Measurements from ENCODE around the gene LYRM4.

Gene LYRM4

DNA sequence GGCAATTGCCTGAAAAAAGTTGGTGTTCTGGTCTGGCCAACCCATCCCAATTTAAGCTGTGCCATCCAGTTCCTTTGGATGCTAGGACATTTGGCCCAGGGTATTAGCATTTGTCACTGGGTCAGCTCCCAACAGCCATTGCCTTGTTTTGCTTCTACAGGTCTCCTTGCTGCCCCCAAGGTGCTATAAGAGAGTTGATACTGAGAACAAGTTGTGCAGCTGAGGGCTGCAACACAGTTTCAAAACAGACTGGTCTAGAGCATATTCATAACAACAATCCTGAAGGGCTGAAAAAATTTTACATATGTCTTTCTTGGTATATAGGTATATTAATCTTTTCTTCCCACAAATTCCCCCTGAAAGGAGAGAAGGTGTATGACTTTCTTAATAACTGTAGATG lies 61.0 kb downstream of the LYRM4 start:
- DNase-seq: no peak
- no peak for TF ChIP-seq POLR2A (IDR thresholded peaks at IDR 0.05; ENCODE audit: low read length)
- TF ChIP-seq GATA1 (IDR thresholded peaks at IDR 0.05; ENCODE audit: low read depth, low read length): no peak

DNA sequence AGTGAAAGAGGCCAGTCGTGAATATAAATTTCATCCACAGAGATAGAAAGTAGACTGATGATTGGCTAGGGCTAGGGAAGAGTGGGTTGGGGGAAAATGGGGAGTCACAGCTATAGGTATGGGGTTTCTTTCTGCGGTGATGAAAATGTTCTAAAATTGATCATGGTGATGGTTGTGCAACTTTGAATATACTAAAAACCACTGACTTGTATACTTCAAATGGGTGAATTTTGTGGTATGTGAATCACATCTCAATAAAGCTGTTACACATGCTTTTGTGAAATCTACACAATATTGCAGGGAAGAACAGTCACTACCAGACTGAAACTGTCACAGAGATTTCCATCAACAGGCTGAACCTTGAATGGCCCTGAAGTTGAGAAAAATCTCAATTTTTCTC lies 61.5 kb downstream of the LYRM4 start:
- DNase-seq: no peak
- TF ChIP-seq POLR2A (IDR thresholded peaks at IDR 0.05; ENCODE audit: low read length): no peak
- no peak for TF ChIP-seq GATA1 (IDR thresholded peaks at IDR 0.05; ENCODE audit: low read depth, low read length)

DNA sequence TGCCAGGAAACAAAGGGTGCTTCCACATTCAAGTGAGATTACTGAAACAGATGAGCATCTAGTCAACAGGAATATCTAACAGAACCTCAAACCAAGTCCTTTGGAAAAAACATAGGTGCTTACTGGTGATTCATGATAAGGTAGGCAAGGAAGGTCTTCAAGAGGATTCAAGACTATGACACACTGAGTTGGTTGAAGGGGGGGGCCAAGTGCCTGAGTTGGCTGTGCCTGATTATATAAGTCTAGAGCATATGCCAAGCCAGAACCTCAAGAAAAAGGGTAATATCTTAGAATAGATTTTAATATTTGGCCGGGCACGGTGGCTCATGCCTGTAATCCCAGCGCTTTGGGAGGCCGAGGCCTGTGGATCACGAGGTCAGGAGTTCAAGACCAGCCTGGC lies 63.7 kb downstream of the LYRM4 start:
- no peak for DNase-seq
- TF ChIP-seq POLR2A (IDR thresholded peaks at IDR 0.05; ENCODE audit: low read length) (no peak), GATA1 (IDR thresholded peaks at IDR 0.05; ENCODE audit: low read depth, low read length) (no peak)

DNA sequence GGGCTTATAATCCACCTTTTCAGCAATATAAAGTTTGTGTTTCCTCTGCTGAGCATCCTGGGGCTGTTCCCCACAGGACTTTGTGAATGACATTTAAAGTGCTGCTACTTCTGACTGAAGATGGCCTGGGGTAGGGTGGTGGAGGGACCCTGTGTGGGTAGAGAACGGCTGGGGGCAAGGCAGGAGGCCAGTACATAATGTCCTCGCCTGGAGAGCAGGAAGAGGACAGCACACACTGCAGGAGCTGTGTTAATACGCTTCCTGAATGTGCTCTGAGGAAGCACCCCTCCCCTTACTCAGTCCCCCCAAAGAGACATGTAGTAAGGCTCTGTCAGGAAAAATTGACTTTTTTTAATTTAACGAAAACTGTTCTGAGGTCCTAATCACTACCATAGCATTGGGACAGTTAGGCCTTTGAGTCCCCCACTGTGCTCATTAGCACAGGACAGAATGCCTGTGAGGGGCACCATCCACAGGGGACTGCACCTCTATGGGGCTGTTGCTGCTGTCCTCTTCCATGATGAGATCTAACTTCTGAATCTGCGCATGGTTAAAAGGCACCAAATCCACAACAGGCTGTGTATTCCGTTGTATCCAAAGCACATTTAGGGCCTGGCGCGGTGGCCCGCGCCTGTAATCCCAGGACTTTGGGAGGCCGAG lies 68.5 kb downstream of the LYRM4 start:
- no peak for DNase-seq
- no peak for TF ChIP-seq GATA1 (IDR thresholded peaks at IDR 0.05; ENCODE audit: low read depth, low read length)
- TF ChIP-seq POLR2A (IDR thresholded peaks at IDR 0.05; ENCODE audit: low read length): no peak

DNA sequence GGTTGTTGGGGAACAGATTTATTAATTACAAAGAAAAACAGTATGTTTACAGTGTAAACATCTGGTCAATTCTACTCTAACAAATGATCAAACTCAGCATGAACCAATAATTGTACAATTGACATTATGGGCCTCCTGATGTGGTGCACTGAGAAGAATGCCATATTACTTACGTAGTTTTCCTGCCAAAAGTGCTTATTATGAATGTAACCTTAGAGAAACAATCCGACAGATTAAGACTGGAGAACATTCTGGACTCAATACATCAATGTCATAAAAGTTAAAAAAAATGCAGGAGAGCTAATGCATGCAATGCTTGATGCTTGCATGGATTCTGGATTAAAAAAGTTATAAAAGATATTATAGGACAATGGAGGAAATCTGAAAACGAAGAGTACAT lies 69.0 kb downstream of the LYRM4 start:
- no peak for DNase-seq
- TF ChIP-seq GATA1 (IDR thresholded peaks at IDR 0.05; ENCODE audit: low read depth, low read length): no peak
- TF ChIP-seq POLR2A (IDR thresholded peaks at IDR 0.05; ENCODE audit: low read length): no peak

DNA sequence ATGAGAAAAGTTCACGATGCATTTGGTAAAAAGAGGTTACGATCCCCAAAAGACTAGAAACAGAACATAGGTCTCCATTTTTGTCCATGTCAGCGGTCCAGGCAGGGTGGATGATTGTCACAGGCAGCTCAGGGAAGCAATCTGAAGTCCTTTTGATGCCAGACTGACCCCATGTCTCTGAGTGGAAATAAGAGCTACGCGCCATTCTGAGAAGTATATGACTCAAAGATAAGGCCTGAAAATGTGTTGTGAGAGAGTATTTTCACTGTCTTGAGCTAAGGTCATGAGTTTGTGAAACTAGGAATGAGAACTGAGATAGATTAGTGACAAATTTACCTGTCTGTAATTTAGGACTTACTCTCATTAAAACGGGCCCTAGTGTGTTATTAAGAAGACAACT lies 69.5 kb downstream of the LYRM4 start:
- DNase-seq: no peak
- TF ChIP-seq GATA1 (IDR thresholded peaks at IDR 0.05; ENCODE audit: low read depth, low read length) (no peak), POLR2A (IDR thresholded peaks at IDR 0.05; ENCODE audit: low read length) (no peak)

DNA sequence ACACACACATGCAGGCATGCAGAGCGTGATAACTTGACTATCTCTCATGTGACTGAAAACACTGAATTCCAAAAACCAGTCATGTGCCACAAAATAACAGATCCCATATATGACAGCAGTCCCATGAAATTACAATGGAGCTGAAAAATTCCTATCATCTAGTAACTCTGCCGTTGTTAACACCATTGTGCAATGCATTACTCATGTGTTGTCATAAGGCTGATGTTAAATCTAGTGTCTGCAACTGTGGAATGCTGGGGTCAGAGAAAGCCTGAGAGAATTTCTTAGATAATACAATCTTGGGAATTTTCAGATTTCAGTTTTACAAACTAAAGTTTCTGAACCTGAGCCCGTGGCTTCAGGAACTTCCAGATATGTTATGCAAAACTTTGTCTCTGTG lies 70.2 kb downstream of the LYRM4 start:
- no peak for DNase-seq
- TF ChIP-seq POLR2A (IDR thresholded peaks at IDR 0.05; ENCODE audit: low read length): no peak
- TF ChIP-seq GATA1 (IDR thresholded peaks at IDR 0.05; ENCODE audit: low read depth, low read length): no peak

DNA sequence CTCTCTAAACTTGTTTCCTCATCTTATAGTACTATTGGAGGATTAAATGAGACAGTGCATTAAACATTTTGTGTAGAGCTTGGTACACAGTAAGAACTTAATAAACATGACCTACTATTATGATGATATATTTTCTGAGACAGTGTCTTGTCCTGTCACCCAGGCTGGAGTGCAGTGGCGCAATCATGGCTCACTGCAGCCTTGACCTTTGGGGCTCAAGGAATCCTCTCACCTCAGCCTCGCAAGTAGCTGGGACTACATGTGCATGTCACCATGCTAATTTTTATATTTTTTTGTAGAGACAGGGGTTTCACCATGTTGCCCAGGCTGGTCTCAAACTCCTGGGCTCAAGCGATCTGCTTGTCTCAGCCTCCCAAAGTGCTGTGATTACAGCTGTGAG lies 72.1 kb downstream of the LYRM4 start:
- DNase-seq: no peak
- TF ChIP-seq POLR2A (IDR thresholded peaks at IDR 0.05; ENCODE audit: low read length) (no peak), GATA1 (IDR thresholded peaks at IDR 0.05; ENCODE audit: low read depth, low read length) (no peak)

DNA sequence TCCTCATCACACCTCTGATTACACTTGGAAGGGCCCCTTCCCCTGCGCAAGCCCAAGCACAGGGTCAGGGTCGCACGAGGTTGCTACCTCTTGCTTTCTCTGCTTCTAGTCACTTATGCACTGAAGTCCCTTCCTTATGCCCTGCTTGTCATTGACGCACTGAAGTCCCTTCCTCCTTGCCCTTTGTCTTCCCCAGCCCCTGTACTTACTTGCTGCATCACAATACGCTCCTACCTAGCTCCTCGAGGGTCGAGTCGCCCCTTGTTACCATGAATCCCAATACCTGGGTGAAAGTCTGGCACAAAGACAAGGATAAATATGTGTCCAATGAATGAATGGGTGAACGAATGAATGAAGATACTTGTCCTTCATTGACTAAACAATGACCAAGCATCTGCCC lies 75.9 kb downstream of the LYRM4 start:
- DNase-seq: no peak
- TF ChIP-seq POLR2A (IDR thresholded peaks at IDR 0.05; ENCODE audit: low read length): no peak
- TF ChIP-seq GATA1 (IDR thresholded peaks at IDR 0.05; ENCODE audit: low read depth, low read length): no peak

DNA sequence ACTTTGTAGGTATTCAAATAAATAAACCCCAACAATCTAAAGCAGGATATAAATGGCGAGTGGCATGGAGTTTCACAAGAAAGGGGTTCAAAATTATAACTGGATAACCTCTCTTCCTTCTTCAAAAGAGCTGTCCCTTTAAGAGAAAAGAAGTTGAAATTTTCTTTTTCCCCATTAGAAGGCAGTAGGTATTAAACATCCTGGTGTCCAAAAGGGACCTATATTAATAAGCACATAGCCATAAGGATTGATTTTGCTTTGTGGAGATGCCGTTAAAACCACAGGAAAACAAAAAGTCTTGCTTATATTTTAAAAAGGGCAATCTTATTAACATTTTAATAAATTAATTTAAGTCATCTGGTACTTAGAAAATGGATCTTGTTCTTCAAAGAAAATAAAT lies 76.5 kb downstream of the LYRM4 start:
- TF ChIP-seq GATA1 (IDR thresholded peaks at IDR 0.05; ENCODE audit: low read depth, low read length) (no peak), POLR2A (IDR thresholded peaks at IDR 0.05; ENCODE audit: low read length) (no peak)
- DNase-seq: no peak

DNA sequence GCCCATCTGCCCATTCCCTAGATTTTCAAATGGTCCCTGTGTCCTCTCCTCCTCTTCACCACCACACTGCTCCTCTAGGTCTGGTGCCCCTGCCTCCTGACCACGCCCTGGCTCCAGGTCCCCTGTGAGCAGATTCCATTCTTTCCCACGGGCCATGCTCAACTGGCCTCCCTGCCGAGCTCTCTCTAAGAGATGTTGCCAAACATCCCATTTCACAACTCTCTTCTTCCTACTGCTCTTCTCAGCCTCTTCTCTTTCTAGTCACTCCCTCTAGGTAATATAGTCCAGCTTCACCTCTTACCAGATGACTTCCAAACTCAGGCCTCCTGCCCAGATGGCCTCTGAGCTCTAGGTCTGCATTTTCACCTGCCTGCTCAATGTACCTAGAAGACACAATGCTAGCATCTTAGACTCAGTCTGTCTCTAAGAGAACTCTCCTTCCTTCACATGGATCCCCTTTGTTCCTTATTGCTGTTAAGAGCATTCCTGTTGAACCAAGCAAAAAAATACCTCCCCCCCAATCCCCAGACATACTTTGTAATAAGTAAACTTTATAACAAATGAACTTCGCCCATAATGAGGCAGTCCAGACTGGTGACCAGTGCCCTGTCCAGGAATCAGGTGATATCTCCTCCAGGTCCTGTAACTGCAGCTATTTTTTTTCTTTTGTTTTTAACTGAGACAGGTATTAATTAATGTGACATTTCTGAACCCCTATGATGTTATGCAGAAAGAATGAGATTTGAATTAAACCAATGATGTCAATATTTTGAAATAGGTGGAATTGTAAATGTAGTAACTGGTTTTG lies 79.0 kb downstream of the LYRM4 start:
- no peak for DNase-seq
- TF ChIP-seq GATA1 (IDR thresholded peaks at IDR 0.05; ENCODE audit: low read depth, low read length): no peak
- TF ChIP-seq POLR2A (IDR thresholded peaks at IDR 0.05; ENCODE audit: low read length): no peak

DNA sequence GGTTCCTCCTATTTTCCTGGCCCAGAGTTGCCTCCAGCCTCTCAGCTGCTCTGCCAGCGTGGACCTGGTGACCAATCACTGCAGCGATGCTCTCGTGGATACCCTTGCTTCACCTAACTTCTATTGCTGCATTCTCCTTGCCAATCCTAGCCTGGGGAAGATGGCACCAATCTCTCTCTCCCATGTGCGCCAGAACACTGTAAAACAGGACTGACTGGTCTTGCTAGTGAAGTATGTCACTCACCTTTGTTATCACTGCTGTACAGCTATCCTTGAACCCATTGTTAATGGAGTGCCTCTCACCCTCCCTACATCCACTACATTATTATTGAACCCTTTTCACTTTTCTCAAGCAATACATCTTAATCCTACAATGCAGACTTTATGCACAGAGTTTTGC lies 80.1 kb downstream of the LYRM4 start:
- TF ChIP-seq GATA1 (IDR thresholded peaks at IDR 0.05; ENCODE audit: low read depth, low read length): no peak
- no peak for TF ChIP-seq POLR2A (IDR thresholded peaks at IDR 0.05; ENCODE audit: low read length)
- no peak for DNase-seq

DNA sequence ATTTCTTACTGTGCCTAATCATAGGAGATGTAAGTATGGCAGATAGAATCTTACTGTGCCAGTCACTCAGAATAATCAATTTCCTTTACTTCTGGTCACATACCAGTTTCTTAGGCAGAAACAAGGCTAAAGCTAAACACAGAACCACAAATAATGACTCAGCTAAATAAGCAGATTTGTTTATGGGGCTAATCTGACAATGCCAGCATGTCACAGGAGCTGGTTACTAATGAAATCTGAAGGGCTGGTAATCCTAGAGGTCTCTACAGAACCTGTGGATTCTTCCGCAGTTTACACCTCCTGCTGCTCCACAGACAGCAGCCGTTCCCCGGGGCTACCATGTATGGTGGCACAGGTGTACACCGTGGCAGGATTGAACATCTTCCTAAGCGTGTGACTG lies 80.8 kb downstream of the LYRM4 start:
- TF ChIP-seq POLR2A (IDR thresholded peaks at IDR 0.05; ENCODE audit: low read length): no peak
- no peak for TF ChIP-seq GATA1 (IDR thresholded peaks at IDR 0.05; ENCODE audit: low read depth, low read length)
- peak; percentile 54 to 59 for DNase-seq

DNA sequence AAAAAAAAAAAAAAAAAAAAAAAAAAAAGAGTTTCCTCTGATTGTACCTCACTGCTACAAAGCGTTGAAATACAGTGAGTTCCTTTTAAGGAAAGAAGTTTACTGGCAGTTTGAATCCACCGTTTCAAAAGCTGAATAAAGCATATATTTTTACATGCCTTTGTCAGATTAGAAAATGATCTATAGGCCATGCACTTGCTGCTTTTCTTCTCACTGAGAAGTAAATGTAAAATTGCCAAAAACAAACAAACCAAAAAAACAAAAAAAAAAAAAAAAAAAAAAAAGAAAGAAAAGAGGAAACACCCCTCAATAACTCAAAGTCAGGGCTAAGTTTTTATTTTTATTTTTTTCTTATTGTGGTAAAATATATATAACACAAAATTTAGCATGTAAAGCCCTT lies 81.9 kb downstream of the LYRM4 start:
- TF ChIP-seq GATA1 (IDR thresholded peaks at IDR 0.05; ENCODE audit: low read depth, low read length) (no peak), POLR2A (IDR thresholded peaks at IDR 0.05; ENCODE audit: low read length) (no peak)
- no peak for DNase-seq

DNA sequence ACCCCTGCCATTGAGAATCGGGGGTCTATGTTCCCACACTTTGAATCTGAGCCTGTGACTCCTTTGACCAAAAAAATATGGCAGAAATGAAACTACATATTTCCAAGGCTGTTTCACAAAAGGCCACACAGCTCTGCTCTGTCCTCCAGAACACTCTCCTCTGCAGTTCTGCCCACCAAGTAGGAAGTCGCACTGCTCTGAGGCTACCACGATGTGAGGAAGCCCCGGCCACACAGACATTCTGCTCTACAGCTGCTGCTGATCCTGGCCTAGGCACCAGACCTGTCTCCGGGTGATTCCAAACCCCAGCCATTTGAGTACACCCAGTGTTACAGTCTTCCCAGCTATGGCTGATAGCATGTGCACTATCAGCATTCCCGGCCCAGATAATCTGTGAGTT lies 85.1 kb downstream of the LYRM4 start:
- no peak for DNase-seq
- no peak for TF ChIP-seq POLR2A (IDR thresholded peaks at IDR 0.05; ENCODE audit: low read length)

All from erythroblast (primary cell).